Neural progenitor cell (in vitro differentiated cells): ENCODE data around the gene ZDHHC17.

Experiments
- CTCF ChIP-seq: fragments of 200-600 bp; sonication (generic); IDR thresholded peaks from 2 replicates; pipeline ENCODE4 v1.5.1; 2017; ENCODE audit warnings: antibody characterized with exemption, mild to moderate bottlenecking
- EZH2 ChIP-seq: fragments of 200-600 bp; sonication (generic); IDR thresholded peaks from 2 replicates; pipeline ENCODE4 v1.6.1; 2017; ENCODE audit warnings: antibody characterized with exemption, mild to moderate bottlenecking, moderate library complexity
- EZH2phosphoT487 ChIP-seq: fragments of 200-600 bp; sonication (generic); IDR thresholded peaks from 2 replicates; pipeline ENCODE4 v1.6.1; 2017; ENCODE audit warnings: antibody characterized with exemption

GRCh38 chr12:76836633-76837032 lies 72.7 kb downstream of the ZDHHC17 start:
- TF ChIP-seq CTCF (no peak), EZH2phosphoT487 (no peak), EZH2 (no peak)
